Measurements from ENCODE around the gene MTFR2.

Gene MTFR2

GRCh38 chr6:136216503-136217401 is 33.4 kb downstream of the MTFR2 start:
- H3K27ac ChIP-seq, result no peak overlapping the region
- no peak for TF ChIP-seq CTCF (conservative IDR thresholded peaks at IDR 0.05)

- no peak for TF ChIP-seq CTCF (conservative IDR thresholded peaks at IDR 0.05)
Measured at GRCh38 chr6:136213853-136214252, 36.3 kb downstream of the MTFR2 start.

GRCh38 chr6:136213012-136213539 is 37.0 kb downstream of the MTFR2 start:
- no peak for TF ChIP-seq CTCF (conservative IDR thresholded peaks at IDR 0.05)
- no peak overlapping the region for H3K27ac ChIP-seq

More at GRCh38 chr6:136213853-136214252, 36.3 kb downstream of the MTFR2 start:
- H3K27ac ChIP-seq, result no peak overlapping the region

GRCh38 chr6:136212608-136213007 is 37.5 kb downstream of the MTFR2 start:
- no peak for TF ChIP-seq CTCF (conservative IDR thresholded peaks at IDR 0.05)
- no peak overlapping the region for H3K27ac ChIP-seq

- no peak overlapping the region for H3K27ac ChIP-seq
- no peak for TF ChIP-seq CTCF (conservative IDR thresholded peaks at IDR 0.05)
Measured at GRCh38 chr6:136210398-136211165, 39.5 kb downstream of the MTFR2 start.

GRCh38 chr6:136209496-136209895 is 40.6 kb downstream of the MTFR2 start:
- no peak overlapping the region for H3K27ac ChIP-seq
- no peak for TF ChIP-seq CTCF (conservative IDR thresholded peaks at IDR 0.05)

GRCh38 chr6:136208783-136209182 is 41.3 kb downstream of the MTFR2 start:
- TF ChIP-seq CTCF (conservative IDR thresholded peaks at IDR 0.05), result no peak

More at GRCh38 chr6:136208783-136209182, 41.3 kb downstream of the MTFR2 start:
- H3K27ac ChIP-seq, result no peak overlapping the region
